Panc1 (cell line): Measurements from ENCODE around the gene HEATR5A. TPM values are rescaled to one million over a fixed set of nuclear protein-coding genes. Genes with fewer than 3 reads are reported as not detected.
A peak's percentile ranks its signal among the peaks of the same experiment; 100 is the strongest.

ENCODE experiments used
- ATAC-seq: fragments of 200-7000 bp; cut with Tn5 transposase; 2 replicates; pipeline ENCODE4 v1.9.1; 2020; ENCODE audit warnings: mild to moderate bottlenecking, moderate library complexity
- BruUV-seq: library from RNA; stranded (reverse); fragments of 400-500 nt; replicated peaks from 2 replicates; lab custom pipeline; 2021; lab: Mats Ljungman, UMichigan
- CTCF ChIA-PET: fragments of 300-600 bp; sonication (Branson Sonifier 250); formaldehyde crosslinking; loops from one replicate; lab custom pipeline; 2022; ENCODE audit warnings: antibody characterized with exemption; lab: Charles Lee
- POLR2A ChIA-PET: fragments of 300-600 bp; sonication (Branson Sonifier 250); formaldehyde crosslinking; loops from one replicate; lab custom pipeline; 2022; ENCODE audit warnings: antibody characterized with exemption; lab: Charles Lee
- DNase-seq: peaks from one replicate; pipeline ENCODE4 v3.0.0-alpha.2; 2010; ENCODE audit warnings: low read depth, low spot score
- H3K27ac ChIP-seq: 2 replicates; pipeline ENCODE4 v1.5.1; 2011; ENCODE audit warnings: mild to moderate bottlenecking, low read length, inconsistent platforms
- H3K27me3 ChIP-seq: fragments of 200-500 bp; sonication (Bioruptor generic); 2 replicates; pipeline ENCODE4 v1.6.0; 2014; ENCODE audit warnings: low read length, inconsistent platforms; ENCODE audit not compliant: control insufficient read depth, insufficient read depth
- H3K36me3 ChIP-seq: fragments of 200-500 bp; sonication (Bioruptor generic); 2 replicates; pipeline ENCODE4 v1.5.1; 2014; ENCODE audit warnings: inconsistent platforms, mild to moderate bottlenecking, low read length, moderate library complexity; ENCODE audit not compliant: control insufficient read depth, insufficient read depth
- H3K4me1 ChIP-seq: 2 replicates; pipeline ENCODE4 v1.5.1; 2011; ENCODE audit warnings: inconsistent platforms, mild to moderate bottlenecking, low read length, moderate library complexity; ENCODE audit not compliant: control insufficient read depth, insufficient read depth
- H3K4me3 ChIP-seq, 2 experiments: 2 replicates each; pipeline ENCODE4 v1.5.1; 2011 to 2012; ENCODE audit warnings: low read depth in 2 of 2, low read length in 2 of 2, mild to moderate bottlenecking in 2 of 2, inconsistent platforms in 1 of 2, moderate library complexity in 1 of 2
- H3K9me3 ChIP-seq: fragments of 200-500 bp; sonication (Bioruptor generic); 2 replicates; pipeline ENCODE4 v1.5.1; 2014; ENCODE audit warnings: low read depth, mild to moderate bottlenecking, inconsistent platforms, low read length, moderate library complexity; ENCODE audit not compliant: control insufficient read depth, insufficient read depth
- POLR2AphosphoS5 ChIP-seq: IDR thresholded peaks from 2 replicates; pipeline ENCODE4 v1.6.1; 2012; ENCODE audit warnings: mild to moderate bottlenecking, low read depth, low read length, moderate library complexity
- SIN3A ChIP-seq: IDR thresholded peaks from 2 replicates; pipeline ENCODE4 v1.6.1; 2012; ENCODE audit warnings: low read depth, mild to moderate bottlenecking, low read length, moderate library complexity, borderline replicate concordance; ENCODE audit not compliant: insufficient read depth
- TCF7L2 ChIP-seq: IDR thresholded peaks from 2 replicates; pipeline ENCODE4 v1.6.1; 2011; ENCODE audit warnings: mild to moderate bottlenecking, low read depth, low read length, inconsistent platforms
- in situ Hi-C: cut with HindIII; loops from 2 replicates; pipeline ENCODE4 v1.10.0; 2016; ENCODE audit warnings: low sequenced_read_pairs, low pct_unique_long_range_greater_than_20kb
- intact Hi-C: fragments of 100-400 bp; cut with micrococcal nuclease; formaldehyde crosslinking; loops from one replicate; pipeline ENCODE4 v1.10.0; 2022; ENCODE audit not compliant: unreplicated experiment
- total RNA-seq: library from RNA; stranded (reverse); gene quantifications from one replicate; pipeline ENCODE4 v1.2.1, GENCODE V29; 2021; ENCODE audit not compliant: unreplicated experiment
- TF ChIP-seq, protein P1 (sequence below), 2 experiments: IDR thresholded peaks; 2 replicates each; pipeline ENCODE4 v1.6.1; 2011 to 2012; ENCODE audit warnings: low read depth in 2 of 2, control low read depth in 1 of 2, low read length in 1 of 2, mild to moderate bottlenecking in 1 of 2, moderate library complexity in 1 of 2; ENCODE audit not compliant: insufficient read depth in 1 of 2
- TF ChIP-seq, protein P2 (sequence below): fragments of 450-650 bp; IDR thresholded peaks from 2 replicates; pipeline ENCODE4 v1.5.1; 2017; ENCODE audit warnings: mild to moderate bottlenecking

The HEATR5A gene
- total RNA-seq, 1 experiment from 2014 or later, result 22.0 TPM

DNA sequence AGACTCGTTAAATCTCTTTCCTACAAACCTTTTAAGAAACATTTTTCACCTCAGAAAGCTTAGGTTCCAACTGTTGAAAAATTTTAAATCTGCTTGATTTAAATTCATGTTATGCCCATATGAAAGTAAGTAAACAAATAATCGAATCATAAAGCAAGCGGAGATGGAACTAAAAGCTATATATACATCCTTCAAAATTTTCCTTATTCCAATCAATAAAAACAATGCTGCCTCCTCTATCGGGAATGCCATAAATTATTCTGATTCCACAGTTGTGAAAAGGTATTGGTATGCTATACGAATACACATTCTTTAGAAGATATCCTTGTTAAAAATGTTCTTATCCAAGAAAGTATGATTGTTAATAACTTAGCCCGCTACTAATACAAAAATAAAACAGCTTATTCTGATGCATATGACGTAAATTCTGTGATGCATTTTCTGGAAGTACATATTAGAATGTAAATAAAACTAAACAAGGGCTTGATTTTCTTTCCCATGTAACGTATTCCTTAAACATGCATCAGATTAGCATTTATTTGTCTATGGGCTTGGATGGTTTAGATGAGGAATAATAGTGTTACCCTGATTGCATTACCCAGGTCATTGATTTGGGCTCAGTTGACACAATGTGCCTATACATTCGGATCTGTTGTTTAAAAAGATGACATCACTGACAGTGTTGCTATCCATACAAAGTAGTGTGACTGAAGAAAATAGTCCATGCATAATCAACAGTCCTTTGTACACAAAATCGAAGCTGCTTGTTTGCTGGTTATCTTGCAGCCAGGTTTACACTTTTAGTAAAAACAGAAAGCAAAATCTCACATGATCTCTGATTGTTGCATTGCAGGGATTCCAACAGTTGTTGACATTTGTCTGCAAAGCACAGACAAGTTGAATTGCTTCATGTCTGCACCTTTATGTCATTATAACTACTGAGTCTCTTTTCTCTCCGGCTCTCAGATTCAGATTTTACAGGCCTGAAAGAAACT is 37.6 kb upstream of the HEATR5A start:
- TF ChIP-seq POLR2AphosphoS5 (no peak), TCF7L2 (no peak), SIN3A (no peak)
- TF ChIP-seq, protein P1, sequence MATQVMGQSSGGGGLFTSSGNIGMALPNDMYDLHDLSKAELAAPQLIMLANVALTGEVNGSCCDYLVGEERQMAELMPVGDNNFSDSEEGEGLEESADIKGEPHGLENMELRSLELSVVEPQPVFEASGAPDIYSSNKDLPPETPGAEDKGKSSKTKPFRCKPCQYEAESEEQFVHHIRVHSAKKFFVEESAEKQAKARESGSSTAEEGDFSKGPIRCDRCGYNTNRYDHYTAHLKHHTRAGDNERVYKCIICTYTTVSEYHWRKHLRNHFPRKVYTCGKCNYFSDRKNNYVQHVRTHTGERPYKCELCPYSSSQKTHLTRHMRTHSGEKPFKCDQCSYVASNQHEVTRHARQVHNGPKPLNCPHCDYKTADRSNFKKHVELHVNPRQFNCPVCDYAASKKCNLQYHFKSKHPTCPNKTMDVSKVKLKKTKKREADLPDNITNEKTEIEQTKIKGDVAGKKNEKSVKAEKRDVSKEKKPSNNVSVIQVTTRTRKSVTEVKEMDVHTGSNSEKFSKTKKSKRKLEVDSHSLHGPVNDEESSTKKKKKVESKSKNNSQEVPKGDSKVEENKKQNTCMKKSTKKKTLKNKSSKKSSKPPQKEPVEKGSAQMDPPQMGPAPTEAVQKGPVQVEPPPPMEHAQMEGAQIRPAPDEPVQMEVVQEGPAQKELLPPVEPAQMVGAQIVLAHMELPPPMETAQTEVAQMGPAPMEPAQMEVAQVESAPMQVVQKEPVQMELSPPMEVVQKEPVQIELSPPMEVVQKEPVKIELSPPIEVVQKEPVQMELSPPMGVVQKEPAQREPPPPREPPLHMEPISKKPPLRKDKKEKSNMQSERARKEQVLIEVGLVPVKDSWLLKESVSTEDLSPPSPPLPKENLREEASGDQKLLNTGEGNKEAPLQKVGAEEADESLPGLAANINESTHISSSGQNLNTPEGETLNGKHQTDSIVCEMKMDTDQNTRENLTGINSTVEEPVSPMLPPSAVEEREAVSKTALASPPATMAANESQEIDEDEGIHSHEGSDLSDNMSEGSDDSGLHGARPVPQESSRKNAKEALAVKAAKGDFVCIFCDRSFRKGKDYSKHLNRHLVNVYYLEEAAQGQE (IDR thresholded peaks at IDR 0.05; ENCODE audit: insufficient read depth in 1 of 2, low read depth in 2 of 2, low read length in 1 of 2), result no peak
- TF ChIP-seq, protein P2, sequence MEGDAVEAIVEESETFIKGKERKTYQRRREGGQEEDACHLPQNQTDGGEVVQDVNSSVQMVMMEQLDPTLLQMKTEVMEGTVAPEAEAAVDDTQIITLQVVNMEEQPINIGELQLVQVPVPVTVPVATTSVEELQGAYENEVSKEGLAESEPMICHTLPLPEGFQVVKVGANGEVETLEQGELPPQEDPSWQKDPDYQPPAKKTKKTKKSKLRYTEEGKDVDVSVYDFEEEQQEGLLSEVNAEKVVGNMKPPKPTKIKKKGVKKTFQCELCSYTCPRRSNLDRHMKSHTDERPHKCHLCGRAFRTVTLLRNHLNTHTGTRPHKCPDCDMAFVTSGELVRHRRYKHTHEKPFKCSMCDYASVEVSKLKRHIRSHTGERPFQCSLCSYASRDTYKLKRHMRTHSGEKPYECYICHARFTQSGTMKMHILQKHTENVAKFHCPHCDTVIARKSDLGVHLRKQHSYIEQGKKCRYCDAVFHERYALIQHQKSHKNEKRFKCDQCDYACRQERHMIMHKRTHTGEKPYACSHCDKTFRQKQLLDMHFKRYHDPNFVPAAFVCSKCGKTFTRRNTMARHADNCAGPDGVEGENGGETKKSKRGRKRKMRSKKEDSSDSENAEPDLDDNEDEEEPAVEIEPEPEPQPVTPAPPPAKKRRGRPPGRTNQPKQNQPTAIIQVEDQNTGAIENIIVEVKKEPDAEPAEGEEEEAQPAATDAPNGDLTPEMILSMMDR, result no peak
- POLR2A ChIA-PET, result interaction anchor here (0.7 kb wide), 2 partner anchors 642 to 757 kb away, joined by 3 to 9 read pairs; no protein-coding TSS in a partner anchor
- BruUV-seq, result no TSS peak
- H3K36me3 ChIP-seq, result peaks cover 4% of the 10 kb centered on the region
- peaks cover 4% of the 10 kb centered on the region; the same call in 1 of the 2 replicates for H3K4me1 ChIP-seq
- H3K27ac ChIP-seq, result peak overlapping the region; percentile 61
- CTCF ChIA-PET, result no interaction called here
- peak overlapping the region; percentile 74 to 89 for H3K4me3 ChIP-seq
- no peak for ATAC-seq
- in situ Hi-C loops, result no loop called here
- H3K27me3 ChIP-seq, result no peaks in the 10 kb centered on the region
- intact Hi-C loops, result no loop called here
- DNase-seq, result no peak
- H3K9me3 ChIP-seq, result no peaks in the 10 kb centered on the region

DNA sequence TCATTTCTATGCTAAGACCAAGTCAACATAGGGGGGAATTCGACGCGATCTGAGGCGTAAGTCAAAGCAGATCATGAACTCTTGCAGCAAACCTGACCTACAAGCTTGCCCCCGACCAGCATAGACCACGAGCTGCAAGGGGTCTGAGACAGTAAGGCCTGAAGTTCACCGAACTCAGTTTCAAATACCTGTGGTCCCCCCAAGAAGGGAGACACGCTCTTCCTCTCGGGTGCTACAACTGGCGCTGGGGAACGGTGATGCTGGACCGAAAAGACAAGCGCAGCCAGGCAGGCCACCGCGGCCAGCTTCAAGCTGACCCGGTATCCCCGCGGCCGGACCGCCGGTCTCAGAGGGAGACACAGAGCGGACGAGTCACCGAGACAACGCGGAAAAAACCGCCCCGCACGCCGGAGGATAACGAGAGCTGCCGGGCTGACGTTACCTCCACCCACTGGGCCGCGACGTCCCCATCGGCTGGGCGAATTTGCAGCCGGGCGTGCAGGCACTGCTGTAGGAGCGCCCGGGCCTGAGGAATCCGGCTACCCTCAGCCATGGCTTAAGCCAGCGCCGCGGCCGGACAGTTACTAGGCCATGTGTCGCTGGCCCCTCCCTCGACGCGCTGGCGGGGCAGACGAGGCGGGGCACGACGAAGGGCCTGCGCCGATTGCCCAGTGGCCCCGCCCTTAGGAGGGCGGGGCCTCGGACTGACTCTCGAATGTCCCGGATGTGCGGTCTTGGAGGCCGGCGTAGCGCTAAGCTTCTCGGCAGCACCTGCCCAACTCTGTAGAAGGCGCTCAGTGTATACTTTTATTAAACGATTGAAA is 36.7 kb upstream of the HEATR5A start, which contains the start of gene DTD2:
DTD2 (minus strand) TSS at position 666 of the 824 bp plus-strand sequence; CDS start at position 553, 113 bp downstream.
- Histone ChIP-seq H3K9me3 (no peaks in the 10 kb centered on the region), H3K36me3 (peaks cover 6% of the 10 kb centered on the region), H3K27ac (peak within 1 kb of the TSS; percentile 92), H3K4me3 (peak within 1 kb of the TSS; percentile 74 to 89), H3K27me3 (no peaks in the 10 kb centered on the region), H3K4me1 (peaks cover 4% of the 10 kb centered on the region; the same call in 1 of the 2 replicates)
- peak; percentile 100 for ATAC-seq
- ChIA-PET CTCF (no interaction called here), POLR2A (interaction anchor here (0.7 kb wide), 1 partner anchor 758 kb away, joined by 9 read pairs; no protein-coding TSS in a partner anchor)
- DNase-seq, result peak; percentile 83
- intact Hi-C loops, result no loop called here
- TF ChIP-seq TCF7L2 (no peak), SIN3A (peak; percentile 63; the same call in 1 of the 2 replicates), POLR2AphosphoS5 (peak; percentile 85)
- TF ChIP-seq, protein P1 (IDR thresholded peaks at IDR 0.05; ENCODE audit: insufficient read depth in 1 of 2, low read depth in 2 of 2, low read length in 1 of 2), result no peak
- TF ChIP-seq, protein P2, result no peak
- in situ Hi-C loops, result no loop called here
- TSS peak; percentile 72 for BruUV-seq
